Measurements from ENCODE around the gene RIMS3.
"Not testable (repeated sequence)": the region's sequence is repeated elsewhere in the genome, so short reads cannot be mapped to it uniquely, and the experiment has no call there.

The RIMS3 gene

GRCh38 chr1:40593449-40594186 is 71.9 kb downstream of the RIMS3 start:
- Histone ChIP-seq H3K4me1 (ENCODE audit: control insufficient read depth, insufficient read depth, low read length) (no peaks in the 10 kb centered on the region), H3K4me3 (ENCODE audit: insufficient read depth, low read depth, low read length) (no peak overlapping the region), H3K9me3 (ENCODE audit: control insufficient read depth, low read length) (no peaks in the 10 kb centered on the region), H3K36me3 (ENCODE audit: control insufficient read depth, insufficient read depth, low read length) (no peaks in the 10 kb centered on the region), H3K27me3 (ENCODE audit: control insufficient read depth, insufficient read depth, low read length, poor library complexity, severe bottlenecking) (no peaks in the 10 kb centered on the region), H3K27ac (ENCODE audit: insufficient read depth, low read depth, low read length, poor library complexity, severe bottlenecking) (no peak overlapping the region)
- 83 to 85% methylated on average over 8 of the region's 8 CpGs for WGBS, 2 experiments

DNA sequence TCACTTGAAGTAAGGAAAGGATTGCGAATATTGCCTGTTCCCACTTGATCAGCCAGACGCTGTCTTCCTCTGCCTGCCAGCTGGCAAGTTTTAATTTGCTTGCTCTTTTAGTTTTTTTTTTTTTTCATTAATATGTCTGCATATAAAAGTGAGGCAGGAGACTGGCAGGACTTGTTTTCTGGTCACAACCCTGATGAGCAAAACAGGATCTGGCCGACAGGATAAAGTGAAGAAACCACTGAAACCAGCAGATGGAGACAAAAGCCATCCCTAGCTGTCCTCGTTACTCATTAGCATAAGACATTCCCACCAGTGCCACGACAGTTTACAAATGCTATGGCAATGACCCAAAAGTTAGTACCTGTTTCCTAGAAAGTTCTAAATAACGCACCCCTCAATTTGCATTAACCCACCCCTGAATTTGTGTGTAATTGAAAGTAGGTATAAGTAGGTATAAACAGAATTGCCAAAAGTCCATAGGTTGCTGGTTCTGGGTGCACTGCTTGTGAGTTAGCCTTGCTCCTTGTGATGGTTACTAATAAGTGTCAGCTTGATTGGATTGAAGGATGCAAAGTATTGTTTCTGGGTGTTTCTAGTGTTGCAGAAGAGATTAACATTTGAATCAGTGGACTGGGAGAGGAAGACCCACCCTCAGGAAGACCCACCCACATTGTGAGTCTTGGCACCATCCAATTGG is 73.2 kb downstream of the RIMS3 start:
- no peaks in the 10 kb centered on the region for H3K27me3 ChIP-seq (ENCODE audit: control insufficient read depth, insufficient read depth, low read length, poor library complexity, severe bottlenecking)
- no peaks in the 10 kb centered on the region for H3K9me3 ChIP-seq (ENCODE audit: control insufficient read depth, low read length)
- no peaks in the 10 kb centered on the region for H3K36me3 ChIP-seq (ENCODE audit: control insufficient read depth, insufficient read depth, low read length)
- WGBS, 2 experiments, result 76 to 84% methylated on average over 6 of the region's 6 CpGs
- no peak overlapping the region for H3K4me3 ChIP-seq (ENCODE audit: insufficient read depth, low read depth, low read length)
- H3K4me1 ChIP-seq (ENCODE audit: control insufficient read depth, insufficient read depth, low read length), result no peaks in the 10 kb centered on the region
- no peak overlapping the region for H3K27ac ChIP-seq (ENCODE audit: insufficient read depth, low read depth, low read length, poor library complexity, severe bottlenecking)

DNA sequence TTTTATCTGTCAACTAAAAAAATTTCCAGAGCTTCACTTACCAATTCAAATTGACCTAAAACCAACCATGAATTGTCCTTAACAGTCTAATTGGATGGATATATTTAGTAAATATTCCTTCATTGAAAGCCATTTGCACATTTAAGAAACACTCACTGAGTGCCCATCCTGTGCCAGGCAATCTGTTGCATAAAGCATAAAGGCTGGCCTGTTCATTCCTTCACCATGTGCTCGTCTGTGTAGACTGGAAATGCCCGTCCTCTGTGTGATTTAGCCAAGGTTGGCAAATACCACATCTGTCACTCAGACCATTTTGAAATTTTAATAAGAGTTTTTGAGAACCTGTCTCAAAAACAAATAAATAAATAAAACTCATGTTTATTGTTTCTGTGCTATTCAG is 76.9 kb downstream of the RIMS3 start:
- Histone ChIP-seq H3K4me1 (ENCODE audit: control insufficient read depth, insufficient read depth, low read length) (no peaks in the 10 kb centered on the region), H3K36me3 (ENCODE audit: control insufficient read depth, insufficient read depth, low read length) (no peaks in the 10 kb centered on the region), H3K4me3 (ENCODE audit: insufficient read depth, low read depth, low read length) (no peak overlapping the region), H3K27ac (ENCODE audit: insufficient read depth, low read depth, low read length, poor library complexity, severe bottlenecking) (no peak overlapping the region), H3K27me3 (ENCODE audit: control insufficient read depth, insufficient read depth, low read length, poor library complexity, severe bottlenecking) (no peaks in the 10 kb centered on the region), H3K9me3 (ENCODE audit: control insufficient read depth, low read length) (no peaks in the 10 kb centered on the region)
- 89 to 94% methylated on average over 2 of the region's 2 CpGs for WGBS, 2 experiments

DNA sequence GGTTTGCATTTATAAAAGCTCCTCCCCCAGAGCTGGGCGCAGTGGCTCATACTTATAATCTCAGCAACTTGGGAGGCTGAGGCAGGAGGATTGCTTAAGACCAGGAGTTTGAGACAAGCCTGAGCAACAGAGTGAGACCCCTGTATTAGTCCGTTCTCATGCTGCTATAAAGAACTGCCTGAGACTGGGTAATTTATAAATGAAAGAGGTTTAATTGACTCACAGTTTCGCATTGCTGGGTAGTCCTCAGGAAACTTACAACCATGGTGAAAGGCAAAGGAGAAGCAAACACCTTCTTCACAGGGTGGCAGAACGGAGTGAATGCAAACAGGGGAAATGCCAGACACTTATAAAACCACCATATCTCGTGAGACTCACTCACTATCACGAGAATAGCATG is 81.5 kb downstream of the RIMS3 start:
- WGBS, 2 experiments, result 70% methylated on average over 5 to 6 of the region's 6 CpGs
- no peaks in the 10 kb centered on the region for H3K9me3 ChIP-seq (ENCODE audit: control insufficient read depth, low read length)
- no peaks in the 10 kb centered on the region for H3K36me3 ChIP-seq (ENCODE audit: control insufficient read depth, insufficient read depth, low read length)
- no peak overlapping the region for H3K4me3 ChIP-seq (ENCODE audit: insufficient read depth, low read depth, low read length)
- H3K27me3 ChIP-seq (ENCODE audit: control insufficient read depth, insufficient read depth, low read length, poor library complexity, severe bottlenecking), result no peaks in the 10 kb centered on the region
- no peaks in the 10 kb centered on the region for H3K4me1 ChIP-seq (ENCODE audit: control insufficient read depth, insufficient read depth, low read length)
- no peak overlapping the region for H3K27ac ChIP-seq (ENCODE audit: insufficient read depth, low read depth, low read length, poor library complexity, severe bottlenecking)

GRCh38 chr1:40582116-40582515 is 83.4 kb downstream of the RIMS3 start:
- no peak overlapping the region for H3K27ac ChIP-seq (ENCODE audit: insufficient read depth, low read depth, low read length, poor library complexity, severe bottlenecking)
- no peaks in the 10 kb centered on the region for H3K27me3 ChIP-seq (ENCODE audit: control insufficient read depth, insufficient read depth, low read length, poor library complexity, severe bottlenecking)
- no peaks in the 10 kb centered on the region for H3K9me3 ChIP-seq (ENCODE audit: control insufficient read depth, low read length)
- 90 to 99% methylated on average over 2 of the region's 2 CpGs for WGBS, 2 experiments
- no peak overlapping the region for H3K4me3 ChIP-seq (ENCODE audit: insufficient read depth, low read depth, low read length)
- no peaks in the 10 kb centered on the region for H3K36me3 ChIP-seq (ENCODE audit: control insufficient read depth, insufficient read depth, low read length)
- no peaks in the 10 kb centered on the region for H3K4me1 ChIP-seq (ENCODE audit: control insufficient read depth, insufficient read depth, low read length)

DNA sequence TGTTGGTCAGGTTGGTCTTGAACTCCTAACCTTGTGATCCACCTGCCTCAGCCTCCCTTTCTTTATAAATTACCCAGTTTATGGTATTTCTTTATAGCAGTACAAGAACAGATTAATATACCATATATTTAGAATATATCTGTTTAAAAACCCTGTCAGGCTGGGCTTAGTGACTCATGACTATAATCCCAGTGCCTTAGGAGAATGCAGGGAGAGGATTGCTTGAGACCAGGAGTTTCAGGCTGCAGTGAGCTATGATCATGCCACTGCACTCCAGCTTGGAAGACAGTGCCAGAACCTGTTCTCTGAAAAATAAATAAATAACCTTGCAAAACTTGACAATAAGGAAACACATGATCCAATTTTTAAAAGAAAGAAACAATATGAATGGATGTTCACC is 90.1 kb downstream of the RIMS3 start:
- no peaks in the 10 kb centered on the region for H3K9me3 ChIP-seq (ENCODE audit: control insufficient read depth, low read length)

DNA sequence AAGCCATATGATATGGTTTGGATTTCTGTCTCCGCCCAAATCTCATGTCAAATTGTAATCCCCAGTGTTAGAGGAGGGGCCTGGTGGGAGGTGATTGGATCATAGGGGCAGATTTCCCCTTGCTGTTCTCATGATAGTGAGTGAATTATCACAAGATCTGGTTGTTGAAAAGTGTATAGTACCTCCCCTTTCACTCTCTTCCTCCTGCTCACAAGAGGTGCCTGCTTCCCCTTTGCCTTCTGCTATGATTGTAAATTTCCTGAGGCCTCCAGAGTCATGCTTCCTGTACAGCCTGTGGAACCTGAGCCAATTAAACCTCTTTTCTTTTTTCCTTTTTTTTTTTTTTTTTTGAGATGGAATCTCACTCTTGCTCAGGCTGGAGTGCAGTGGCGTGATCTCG is 90.7 kb downstream of the RIMS3 start:
- not testable (repeated sequence) for H3K27me3 ChIP-seq (ENCODE audit: control insufficient read depth, insufficient read depth, low read length, poor library complexity, severe bottlenecking); H3K27ac ChIP-seq (ENCODE audit: insufficient read depth, low read depth, low read length, poor library complexity, severe bottlenecking); H3K4me1 ChIP-seq (ENCODE audit: control insufficient read depth, insufficient read depth, low read length); H3K9me3 ChIP-seq (ENCODE audit: control insufficient read depth, low read length); H3K36me3 ChIP-seq (ENCODE audit: control insufficient read depth, insufficient read depth, low read length); H3K4me3 ChIP-seq (ENCODE audit: insufficient read depth, low read depth, low read length)
- 85 to 94% methylated on average over 3 of the region's 3 CpGs for WGBS, 2 experiments

More for the DNA sequence above, 90.1 kb downstream of the RIMS3 start:
- no peaks in the 10 kb centered on the region for H3K27me3 ChIP-seq (ENCODE audit: control insufficient read depth, insufficient read depth, low read length, poor library complexity, severe bottlenecking)
- no peak overlapping the region for H3K4me3 ChIP-seq (ENCODE audit: insufficient read depth, low read depth, low read length)
- no peak overlapping the region for H3K27ac ChIP-seq (ENCODE audit: insufficient read depth, low read depth, low read length, poor library complexity, severe bottlenecking)
- H3K36me3 ChIP-seq (ENCODE audit: control insufficient read depth, insufficient read depth, low read length), result no peaks in the 10 kb centered on the region
- no peaks in the 10 kb centered on the region for H3K4me1 ChIP-seq (ENCODE audit: control insufficient read depth, insufficient read depth, low read length)
